C4-2B (cell line): ENCODE measurements around the gene RNF11.
"Not testable (repeated sequence)": the region's sequence is repeated elsewhere in the genome, so short reads cannot be mapped to it uniquely, and the experiment has no call there.

Source experiments
- H3K27ac ChIP-seq: fragments of 450-650 bp; 2 replicates; pipeline ENCODE4 v1.5.1; 2017
- CTCF ChIP-seq: fragments of 450-650 bp; conservative IDR thresholded peaks from 2 replicates; pipeline ENCODE4 v1.5.1; 2017; ENCODE audit warnings: mild to moderate bottlenecking
- ZFX ChIP-seq: fragments of 450-650 bp; IDR thresholded peaks from 2 replicates; pipeline ENCODE4 v1.6.1; 2017

The RNF11 gene

GRCh38 chr1:51240084-51240483 lies 4.0 kb downstream of the RNF11 start:
- TF ChIP-seq ZFX, result no peak
- TF ChIP-seq CTCF, result no peak
- no peak overlapping the region for H3K27ac ChIP-seq

GRCh38 chr1:51241119-51241518 lies 5.0 kb downstream of the RNF11 start:
- TF ChIP-seq ZFX (no peak), CTCF (no peak)
- no peak overlapping the region for H3K27ac ChIP-seq

GRCh38 chr1:51242546-51242945 lies 6.5 kb downstream of the RNF11 start:
- no peak for TF ChIP-seq CTCF
- TF ChIP-seq ZFX, result no peak
- no peak overlapping the region for H3K27ac ChIP-seq

- TF ChIP-seq CTCF (no peak), ZFX (no peak)
- no peak overlapping the region for H3K27ac ChIP-seq
These were observed 10.9 kb downstream of the RNF11 start for GRCh38 chr1:51247022-51247421.

GRCh38 chr1:51247499-51247898 lies 11.4 kb downstream of the RNF11 start:
- no peak for TF ChIP-seq CTCF
- H3K27ac ChIP-seq, result no peak overlapping the region

GRCh38 chr1:51249445-51249844 lies 13.4 kb downstream of the RNF11 start:
- no peak for TF ChIP-seq CTCF
- no peak overlapping the region for H3K27ac ChIP-seq

- H3K27ac ChIP-seq, result not testable (repeated sequence)
These were observed 14.7 kb downstream of the RNF11 start for GRCh38 chr1:51250729-51251128.

GRCh38 chr1:51251165-51251564 lies 15.1 kb downstream of the RNF11 start:
- not testable (repeated sequence) for H3K27ac ChIP-seq

GRCh38 chr1:51252366-51252765 lies 16.3 kb downstream of the RNF11 start:
- no peak for TF ChIP-seq ZFX
- no peak for TF ChIP-seq CTCF
- H3K27ac ChIP-seq, result no peak overlapping the region
